Inflammatory macrophage (primary cell): ENCODE data around the gene NALCN.
A peak's percentile ranks its signal among the peaks of the same experiment; 100 is the strongest.

ENCODE experiments used
- DNase-seq, 2 donors: peaks; one replicate each; pipeline ENCODE4 v3.0.0-alpha.2; 2020 to 2022

NALCN gene

DNA sequence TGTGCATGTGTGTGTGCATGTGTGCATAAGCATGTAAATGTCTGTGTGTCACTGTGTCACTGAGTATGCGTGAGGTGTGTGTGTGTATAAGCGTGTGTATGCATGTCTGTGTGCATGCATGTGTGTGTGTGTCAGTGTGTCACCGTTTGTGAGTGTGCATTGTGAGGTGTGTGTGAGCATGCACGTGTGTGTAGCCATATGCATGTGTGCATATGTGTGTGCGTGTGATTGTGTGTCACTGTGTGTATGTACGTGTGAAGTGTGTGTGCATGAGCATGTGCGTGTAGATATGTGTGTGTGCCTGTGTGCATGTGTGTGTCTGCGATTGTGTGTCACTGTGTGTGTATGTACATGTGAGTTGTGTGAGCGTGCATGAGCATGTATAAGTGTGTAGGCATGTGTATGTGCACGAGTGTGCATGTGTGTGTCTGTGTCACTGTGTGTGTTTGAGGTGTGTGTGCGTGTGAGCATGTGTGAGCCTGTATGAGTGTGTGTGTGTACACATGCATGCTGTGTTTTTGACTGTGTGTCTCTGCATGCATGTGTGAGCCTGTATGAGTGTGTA is 144.5 kb downstream of the NALCN start:
- DNase-seq = no peak

DNA sequence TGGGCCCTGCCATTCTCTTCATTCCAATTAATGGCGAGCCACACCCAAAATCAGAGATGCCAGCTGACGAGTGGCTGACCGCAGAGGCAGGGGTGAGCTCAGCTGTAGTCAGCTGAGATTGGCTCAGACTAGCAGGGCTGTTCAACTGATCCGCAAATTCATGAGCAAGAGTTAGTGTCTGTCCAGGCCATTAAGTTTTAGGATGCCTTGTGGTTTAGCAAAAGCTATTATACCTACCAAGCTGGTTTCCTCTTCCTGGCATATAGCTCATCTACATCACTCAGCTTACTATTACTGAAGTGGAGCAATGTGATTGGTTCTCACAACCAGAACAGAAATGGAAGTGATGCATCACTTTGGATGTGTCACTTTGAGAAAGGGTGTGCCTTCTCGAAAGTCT is 148.7 kb downstream of the NALCN start:
- DNase-seq = no peak

DNA sequence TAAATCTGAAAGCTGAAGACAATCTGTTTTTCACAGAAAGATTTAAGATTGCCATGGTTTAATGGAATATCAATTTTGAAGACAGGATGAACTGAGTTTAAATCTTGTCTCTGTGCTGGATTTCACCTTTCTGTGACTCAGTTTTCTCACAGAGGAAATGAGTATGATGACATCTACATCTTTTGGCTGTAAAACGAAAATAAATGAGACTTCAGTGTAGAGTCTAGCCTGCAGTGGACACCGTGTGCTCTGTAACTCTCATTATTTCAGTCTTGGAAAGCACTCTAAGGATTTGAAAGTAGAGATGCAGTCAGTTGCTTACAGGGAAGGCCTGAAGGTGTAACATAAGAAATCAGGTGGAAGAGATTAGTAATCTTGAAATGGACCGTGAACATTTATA is 150.4 kb downstream of the NALCN start:
- no peak for DNase-seq

DNA sequence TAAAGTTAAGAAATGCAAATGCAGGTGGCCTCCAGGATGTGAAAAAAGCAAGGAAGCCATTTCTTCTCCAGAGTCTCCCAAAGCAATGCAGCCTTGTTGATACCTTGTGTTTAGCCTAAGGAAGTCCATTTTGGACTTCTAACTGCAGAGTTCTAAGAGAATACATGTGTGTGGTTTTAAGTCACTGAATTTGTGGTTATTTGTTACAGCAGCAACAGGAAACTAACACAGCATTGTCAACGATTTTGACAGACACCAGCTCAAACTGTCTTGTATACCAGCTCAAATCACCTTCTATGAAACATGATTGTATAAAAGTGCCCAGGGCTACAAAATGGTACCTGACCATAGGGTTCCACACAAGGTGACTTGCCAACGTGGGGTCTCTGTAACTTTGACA is 151.4 kb downstream of the NALCN start:
- no peak for DNase-seq

DNA sequence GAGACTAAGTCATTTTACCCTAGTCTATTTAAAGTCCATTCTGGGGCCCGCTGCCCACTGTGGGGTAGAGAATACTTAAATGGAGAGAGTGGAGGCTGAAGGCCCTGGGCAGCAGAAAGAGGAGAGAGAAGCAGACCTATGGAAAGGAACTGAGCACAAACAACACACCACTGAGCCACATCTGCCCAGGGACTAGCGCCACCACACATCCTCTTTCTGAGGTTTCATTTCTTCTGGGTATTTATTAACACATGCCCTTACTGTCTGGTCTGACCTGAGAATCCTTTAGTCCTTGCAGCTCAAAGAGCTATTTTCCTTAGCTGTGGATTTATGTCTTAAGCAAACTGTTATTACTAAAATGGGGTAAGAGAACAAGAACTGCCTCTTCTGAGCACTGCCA is 154.0 kb downstream of the NALCN start:
- no peak for DNase-seq

DNA sequence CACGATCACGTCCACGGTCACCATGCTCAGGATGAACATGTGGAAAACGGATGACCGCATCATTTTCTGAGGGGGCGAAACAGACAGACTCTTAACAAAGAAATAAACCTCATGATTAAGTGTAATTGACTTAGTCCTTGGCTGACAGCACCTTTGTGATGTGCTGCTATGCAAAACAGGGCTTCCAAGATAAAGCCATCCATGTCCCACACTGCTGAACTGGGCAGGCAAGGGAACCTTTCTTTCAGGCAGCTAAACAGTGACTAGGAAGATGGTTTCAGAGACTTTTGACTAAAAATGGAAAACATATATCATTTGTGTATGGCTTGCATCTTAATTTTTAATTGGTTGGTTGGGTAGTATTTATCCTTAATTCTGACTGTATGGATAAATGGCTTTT is 157.8 kb downstream of the NALCN start:
- DNase-seq = no peak

DNA sequence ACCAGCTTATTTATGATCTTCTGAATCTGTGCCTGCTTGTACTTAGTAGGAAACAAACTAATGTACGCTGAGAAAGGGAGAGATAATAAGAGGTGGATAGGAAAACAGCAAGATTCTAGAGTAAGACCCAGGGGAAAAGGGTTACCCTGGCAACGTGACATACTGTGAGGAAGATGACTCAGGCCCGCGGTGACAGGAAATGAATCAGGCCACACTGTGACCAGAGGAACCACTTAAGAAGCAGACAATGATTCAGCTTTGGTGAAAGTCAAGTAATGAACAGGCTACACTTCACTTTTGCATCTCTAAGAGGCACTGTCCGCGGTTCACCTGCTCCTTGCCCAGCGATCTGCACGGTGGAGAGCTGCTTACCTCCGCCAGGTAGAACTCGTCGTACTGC is 158.2 kb downstream of the NALCN start:
- peak in 1 of 2 donors; percentile 1 for DNase-seq

DNA sequence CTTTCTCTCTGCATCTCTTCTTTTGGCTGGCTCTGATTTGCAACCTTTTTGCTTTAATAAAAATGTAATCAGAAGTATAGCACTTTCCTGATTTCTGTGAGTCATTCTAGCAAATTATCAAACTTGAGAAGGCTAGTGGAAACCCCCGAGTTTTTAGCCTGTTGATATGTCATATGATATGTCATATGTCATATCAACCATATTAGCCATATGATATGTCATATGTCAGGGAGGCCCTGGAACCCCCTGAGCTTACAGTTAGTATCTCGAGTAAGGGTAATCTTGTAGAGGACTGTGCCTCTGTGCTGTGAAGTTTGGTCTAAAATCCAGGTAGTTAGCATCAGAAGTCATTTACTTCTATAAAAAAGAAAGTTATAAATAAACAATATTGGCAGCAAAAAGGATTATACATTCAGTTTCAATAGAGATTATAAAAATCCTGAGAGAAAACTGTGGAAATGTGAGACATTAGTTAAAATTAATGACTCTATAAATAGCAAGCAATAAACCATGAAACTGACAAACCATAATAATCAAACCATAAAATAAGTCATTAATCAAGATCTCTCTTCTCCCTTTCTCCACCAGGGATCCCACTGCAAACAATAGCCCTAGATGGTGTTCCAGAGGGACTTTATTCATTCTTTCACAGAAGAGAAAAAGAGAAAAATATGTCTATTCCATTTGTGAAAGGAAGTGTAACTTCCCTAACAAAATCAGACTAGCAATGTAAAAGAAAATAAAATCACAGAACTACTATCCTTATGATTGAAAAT is 167.4 kb downstream of the NALCN start:
- no peak for DNase-seq

DNA sequence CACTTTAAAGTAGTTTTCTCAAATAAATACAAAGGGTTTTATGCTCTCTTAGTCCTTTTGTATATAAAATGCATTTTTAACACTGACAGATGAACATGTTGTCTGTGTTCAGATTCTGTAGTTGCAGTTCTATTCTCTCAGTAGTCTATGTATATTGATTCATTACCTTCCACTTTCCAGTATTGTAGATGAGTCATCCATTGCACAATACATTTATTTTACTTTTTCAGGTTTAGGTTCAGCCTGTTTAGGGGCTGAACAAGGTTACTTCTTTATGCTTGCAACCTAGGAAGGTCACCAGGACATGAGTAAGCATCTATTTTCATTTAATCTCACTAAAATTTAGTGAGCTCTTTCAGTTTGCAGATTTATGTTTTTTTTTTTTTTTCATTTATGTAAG is 173.6 kb downstream of the NALCN start:
- DNase-seq = no peak

DNA sequence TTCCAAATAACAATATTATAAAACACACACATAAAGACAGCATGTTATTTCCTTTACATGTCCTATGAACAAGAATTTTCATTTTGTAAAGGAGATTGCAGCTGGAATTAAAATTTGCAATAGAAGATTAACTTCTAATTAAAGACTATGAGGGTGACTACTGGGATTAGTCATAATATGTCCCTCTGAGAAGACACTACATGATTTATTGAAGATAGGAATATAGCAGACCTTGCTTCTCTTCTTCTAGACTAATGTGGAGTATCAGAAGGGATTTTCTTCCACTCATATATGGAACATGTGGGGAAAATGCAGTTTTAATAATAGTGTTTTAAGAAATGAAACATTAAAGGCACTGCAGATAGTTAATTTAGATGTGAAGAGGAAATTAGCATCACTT is 177.8 kb downstream of the NALCN start:
- no peak for DNase-seq

DNA sequence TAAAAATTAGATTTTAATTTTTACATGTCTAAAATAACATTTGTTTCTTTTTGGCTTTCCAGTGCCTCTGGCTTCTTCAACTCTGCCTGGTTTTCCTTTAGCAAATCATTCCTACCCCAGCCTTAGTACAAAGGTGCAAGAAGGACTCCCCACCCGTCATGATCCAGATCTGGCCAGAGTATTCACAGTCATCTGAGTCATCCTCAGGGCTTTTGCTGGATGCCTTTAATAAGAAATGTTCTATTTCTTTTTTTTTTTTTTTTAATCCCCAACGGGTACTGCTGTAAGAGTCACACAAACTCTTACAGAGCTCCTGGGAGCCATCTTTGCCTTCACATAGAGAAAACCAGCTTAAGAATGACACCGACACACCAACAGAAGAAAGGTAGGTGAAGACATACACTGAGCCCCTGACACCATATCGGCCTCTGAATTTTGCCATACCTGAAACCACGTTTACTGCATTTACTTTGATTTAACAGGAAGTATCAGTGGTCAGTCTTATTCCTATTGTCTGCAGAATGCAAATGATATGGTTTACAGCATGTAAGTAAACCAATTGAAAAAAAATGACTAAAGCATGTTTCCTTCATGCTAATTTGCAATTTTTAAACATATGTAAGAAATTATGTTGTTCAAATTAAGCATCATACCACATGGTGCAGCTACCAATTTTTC is 184.4 kb downstream of the NALCN start:
- DNase-seq = no peak

DNA sequence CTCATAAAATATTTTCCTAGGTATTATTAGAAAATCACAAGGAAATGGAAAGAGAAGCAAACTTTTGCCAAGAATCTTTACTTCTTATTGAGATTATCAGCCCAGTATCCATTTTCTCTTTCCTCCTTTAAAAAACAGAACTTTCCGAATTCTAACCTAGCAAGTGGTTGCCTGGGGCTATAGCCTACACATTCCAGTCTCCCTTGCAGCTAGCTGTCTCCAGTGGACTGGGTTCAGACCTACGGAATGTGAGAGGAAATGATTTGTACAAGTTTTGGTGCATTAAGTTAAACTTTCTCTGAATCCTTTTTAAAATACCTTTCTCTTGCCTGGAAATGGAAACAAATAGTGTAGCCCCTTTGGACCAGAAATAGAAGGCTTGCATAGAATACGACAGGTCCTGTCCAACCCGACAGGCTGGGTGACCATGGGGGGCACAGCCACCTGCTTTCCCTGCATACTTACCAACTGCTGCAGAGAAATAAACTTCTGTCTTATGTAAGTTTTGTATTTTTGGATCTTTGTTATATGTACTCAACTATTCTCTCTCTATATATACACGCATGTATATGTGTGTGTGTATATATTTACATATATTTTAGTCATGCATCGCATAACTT is 185.9 kb downstream of the NALCN start:
- no peak for DNase-seq

DNA sequence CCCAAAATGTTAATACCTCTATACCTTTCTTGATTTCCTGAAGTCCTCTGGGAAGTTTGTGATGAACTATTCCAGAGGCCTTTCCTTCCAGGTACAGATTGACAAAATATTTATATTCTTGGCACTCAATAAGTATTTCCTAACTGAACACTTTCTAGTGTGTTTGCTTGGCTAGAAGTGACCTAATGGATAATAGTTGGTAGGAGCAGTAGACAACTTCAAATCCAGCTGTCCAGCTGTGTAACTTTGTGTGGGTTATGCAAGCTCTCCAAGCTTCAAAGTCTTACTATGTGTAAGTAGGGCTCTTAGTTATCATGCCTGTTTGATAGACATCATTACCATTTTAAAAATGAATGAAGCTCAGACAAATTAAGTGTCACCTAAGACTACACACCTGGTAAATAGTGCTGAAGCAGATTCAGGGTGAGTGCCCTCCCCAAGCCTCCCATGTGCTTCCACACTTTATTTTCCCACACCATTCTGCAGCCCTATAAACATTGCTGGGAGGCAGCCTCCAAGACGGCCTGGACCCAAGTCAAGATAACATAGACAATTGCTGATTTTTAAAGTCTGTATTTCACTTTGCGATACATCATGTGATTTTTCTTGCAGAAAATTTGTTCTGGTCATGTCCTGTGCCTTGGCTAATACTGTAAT is 196.6 kb downstream of the NALCN start:
- DNase-seq = no peak

DNA sequence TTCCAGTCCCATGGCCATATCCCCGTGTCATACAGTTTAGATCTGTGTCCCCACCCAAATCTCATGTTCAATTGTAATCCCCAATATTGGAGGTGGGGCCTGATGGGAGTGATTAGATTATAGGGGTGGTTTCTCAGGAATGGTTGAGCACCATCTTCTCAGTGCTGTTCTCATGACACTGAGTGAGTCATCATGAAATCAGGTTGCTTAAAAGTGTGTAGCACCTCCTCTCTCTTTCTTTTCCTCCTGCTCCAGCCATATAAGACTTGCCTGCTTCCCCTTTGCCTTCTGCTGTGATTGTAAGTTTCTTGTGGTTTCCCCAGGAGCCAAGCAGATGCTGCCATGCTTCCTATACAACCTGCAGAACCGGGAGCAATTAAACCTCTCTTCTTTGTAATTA is 197.8 kb downstream of the NALCN start:
- DNase-seq = no peak

DNA sequence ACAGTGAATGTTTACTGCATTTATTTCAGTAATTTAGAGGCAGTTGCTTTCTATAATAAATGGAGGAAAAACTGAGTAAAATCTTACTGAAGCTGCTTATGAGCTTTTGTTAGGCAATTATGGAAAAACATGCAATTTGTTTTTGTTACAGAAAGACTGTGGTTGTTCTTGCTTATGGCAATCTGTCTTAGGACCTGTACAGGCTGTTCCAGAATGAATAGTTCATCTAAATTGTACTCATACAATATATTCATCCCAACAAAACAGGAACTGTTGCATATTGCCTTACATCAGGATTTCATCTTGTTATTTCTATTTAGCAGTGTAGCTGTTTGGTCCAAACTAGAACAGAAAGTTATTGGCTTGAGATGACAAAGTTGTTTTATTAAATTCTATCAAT is 199.2 kb downstream of the NALCN start:
- no peak for DNase-seq

DNA sequence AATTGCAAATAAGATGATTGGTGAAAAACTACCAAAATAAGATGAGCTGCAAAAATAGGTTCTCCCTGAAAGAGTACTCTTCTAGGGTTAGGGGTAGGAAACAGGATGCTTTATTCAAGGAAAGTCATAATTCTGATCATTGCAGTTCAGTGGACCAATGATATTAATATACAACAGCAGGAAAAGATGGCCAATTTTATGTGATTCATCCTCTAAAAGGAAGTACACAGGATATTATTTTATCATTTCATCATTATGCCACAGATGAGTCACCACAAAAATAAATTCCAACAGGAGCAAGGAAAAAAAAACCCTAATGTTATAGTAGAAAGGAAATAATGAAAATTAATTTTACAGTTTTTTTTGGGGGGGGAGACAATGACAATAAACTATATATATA is 205.0 kb downstream of the NALCN start:
- no peak for DNase-seq

DNA sequence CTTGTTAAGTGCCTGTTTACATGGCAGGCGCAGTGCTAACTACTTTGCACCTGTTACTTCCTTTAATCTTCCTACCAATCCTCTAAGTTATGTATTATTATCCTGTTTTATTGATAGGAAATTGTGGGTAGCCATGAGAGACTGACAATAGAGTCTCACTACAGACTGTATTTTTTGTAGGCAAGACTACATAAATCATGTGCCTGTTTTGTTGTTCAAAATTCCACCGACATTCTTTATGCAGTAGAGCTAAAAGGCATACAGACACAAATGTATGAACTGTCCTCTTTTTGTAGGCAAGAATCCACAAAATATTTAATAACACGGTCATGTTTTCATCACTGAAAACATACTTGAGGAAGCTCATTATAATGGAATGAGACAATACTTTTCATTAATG is 205.5 kb downstream of the NALCN start:
- DNase-seq = no peak

DNA sequence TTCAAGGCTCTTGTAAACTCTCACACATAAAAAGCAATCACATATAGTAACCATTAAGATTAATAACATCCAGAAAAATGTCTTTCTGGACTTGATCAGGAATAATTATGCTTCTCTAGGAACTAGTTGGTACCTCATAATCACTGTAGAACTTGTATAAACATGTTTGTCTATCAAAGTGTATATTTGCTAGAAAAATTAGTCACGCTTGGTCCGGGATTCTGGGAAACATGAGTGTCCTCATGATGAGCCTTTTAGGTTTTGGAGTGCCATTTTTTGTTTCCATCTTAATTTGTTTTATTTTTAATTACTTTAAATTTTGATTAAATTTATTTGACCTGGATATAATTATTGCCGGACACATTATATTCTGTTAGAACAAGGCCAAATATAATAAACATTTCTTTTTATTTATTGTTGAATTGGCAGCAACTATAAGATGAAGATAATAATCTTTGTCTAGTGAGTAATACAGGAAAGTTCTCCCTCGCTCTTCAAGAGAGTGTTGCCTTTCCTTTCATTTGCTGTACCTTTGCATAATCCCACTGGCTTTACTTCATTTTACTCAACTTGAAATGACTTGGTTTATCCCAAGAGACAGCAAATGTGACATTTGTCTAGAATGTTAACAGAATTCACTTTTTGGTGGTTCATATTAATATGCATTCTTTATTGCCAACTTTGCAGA is 207.0 kb downstream of the NALCN start:
- DNase-seq = no peak

DNA sequence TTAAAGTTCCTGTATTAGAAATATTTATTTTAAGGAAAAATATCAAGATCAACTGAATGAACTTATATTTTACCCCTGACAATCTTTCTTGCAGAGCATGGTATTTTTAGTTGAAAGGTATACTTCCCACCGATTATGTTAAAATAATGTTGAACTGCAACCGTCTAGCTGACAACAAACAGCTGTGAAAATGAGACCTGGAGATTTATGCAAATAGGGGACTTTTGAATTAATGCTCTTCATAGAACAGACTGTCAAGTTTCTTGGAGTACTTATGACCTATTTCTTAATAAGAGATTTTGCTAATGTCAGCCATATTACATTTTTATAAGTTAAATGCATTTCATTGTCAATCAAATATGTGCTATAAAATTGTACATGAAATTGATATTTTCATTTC is 210.9 kb downstream of the NALCN start:
- DNase-seq = no peak

DNA sequence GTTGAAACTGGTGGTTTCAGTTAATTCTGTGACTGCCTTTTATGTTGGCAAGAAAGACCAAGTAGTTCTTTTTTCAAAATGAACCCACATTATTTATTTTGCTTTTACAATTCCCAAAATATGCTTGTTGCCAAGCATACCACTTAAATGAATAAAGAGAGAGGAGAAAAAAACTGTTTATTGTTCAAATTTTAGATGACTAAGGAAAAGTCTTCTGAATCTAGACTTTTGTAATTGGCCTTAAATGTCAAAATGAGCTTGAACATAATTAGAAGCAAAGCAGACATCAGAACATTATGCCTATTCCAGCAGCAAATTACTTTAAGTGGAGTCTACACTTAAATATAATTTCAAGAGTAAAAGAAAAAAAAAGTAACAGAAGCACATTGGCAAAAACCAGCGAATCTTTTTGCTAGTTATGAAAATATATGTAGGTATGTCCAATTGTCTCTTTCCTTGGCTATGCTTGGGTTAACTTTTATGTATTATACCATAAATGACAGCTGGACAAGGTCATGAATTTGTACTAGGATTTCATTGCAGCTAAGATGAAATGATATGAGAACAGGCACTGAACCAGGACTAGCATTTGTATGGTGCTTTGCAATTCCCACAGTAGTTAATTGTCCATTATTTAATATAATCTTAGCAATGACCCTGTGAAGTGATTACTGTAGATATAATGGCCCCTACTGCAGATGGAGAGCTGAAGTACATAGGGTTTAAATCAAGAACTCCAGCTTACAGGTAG is 211.9 kb downstream of the NALCN start:
- no peak for DNase-seq

DNA sequence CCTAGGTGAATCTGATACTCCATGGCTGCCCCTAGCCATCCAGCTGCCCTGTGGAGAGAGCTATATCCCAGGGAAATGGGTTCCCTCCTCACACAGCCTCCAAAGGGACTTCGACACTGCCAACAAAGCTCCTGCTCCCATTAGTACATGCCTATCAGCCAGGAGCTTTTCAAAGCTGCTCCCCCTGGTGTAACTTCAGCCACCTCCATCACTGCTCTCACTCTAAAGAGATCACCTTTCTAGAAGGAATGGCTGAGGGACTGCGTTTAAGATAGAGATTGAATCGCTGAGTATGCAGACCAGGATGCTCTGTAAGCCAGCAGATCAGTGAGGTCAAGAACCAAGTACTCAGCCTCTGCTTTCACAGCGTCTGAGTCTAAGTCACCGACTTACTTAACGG is 213.7 kb downstream of the NALCN start:
- no peak for DNase-seq

DNA sequence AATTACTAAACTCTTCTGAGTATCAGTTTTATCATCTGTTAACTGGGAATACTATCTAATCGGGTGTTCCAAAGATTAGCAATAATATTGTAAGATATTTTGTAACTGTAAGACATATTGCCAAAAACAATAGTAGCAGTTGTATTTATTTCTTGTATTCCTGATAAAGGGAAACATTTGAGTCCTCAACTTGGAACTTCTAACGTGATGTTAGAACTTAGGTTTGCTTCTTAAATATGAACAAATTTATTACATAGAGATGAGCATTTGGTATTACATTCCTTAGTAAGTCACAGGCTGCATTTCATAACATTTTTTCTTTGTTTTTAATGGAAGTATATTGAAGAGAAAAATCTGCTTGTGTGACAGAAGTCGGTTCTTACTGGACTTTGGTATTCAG is 225.3 kb downstream of the NALCN start:
- DNase-seq = no peak
